SU-DHL-6 (cell line): ENCODE measurements around the gene JPH3.

Experiments
- H2AFZ ChIP-seq: fragments of 200-600 bp; sonication (generic); 2 replicates; pipeline ENCODE4 v1.6.1; 2014; ENCODE audit warnings: low read depth, mild to moderate bottlenecking, moderate library complexity, mixed read lengths, antibody characterized with exemption, low read length; ENCODE audit not compliant: severe bottlenecking
- H3F3A ChIP-seq: fragments of 200-600 bp; shearing (Covaris generic); 2 replicates; pipeline ENCODE4 v1.6.0; 2016; ENCODE audit warnings: antibody characterized with exemption, mild to moderate bottlenecking; ENCODE audit not compliant: insufficient read depth
- H3K27ac ChIP-seq: fragments of 200-600 bp; sonication (generic); 2 replicates; pipeline ENCODE4 v1.5.1; 2016; ENCODE audit warnings: low read depth, mild to moderate bottlenecking, low read length, moderate library complexity, mixed read lengths
- H3K27me3 ChIP-seq: fragments of 200-600 bp; sonication (generic), shearing (Covaris generic); 2 replicates; pipeline ENCODE4 v1.6.0; 2014; ENCODE audit warnings: mild to moderate bottlenecking, low read length
- H3K36me3 ChIP-seq: fragments of 200-600 bp; sonication (generic); 2 replicates; pipeline ENCODE4 v1.6.1; 2014; ENCODE audit warnings: mild to moderate bottlenecking, low read length, mixed read lengths
- H3K4me2 ChIP-seq: fragments of 300-600, 200-600 bp; shearing (Covaris generic), sonication (generic); 2 replicates; pipeline ENCODE4 v1.6.0; 2014; ENCODE audit warnings: low read length, low read depth, mild to moderate bottlenecking; ENCODE audit not compliant: poor library complexity, severe bottlenecking
- H3K4me3 ChIP-seq: fragments of 200-600 bp; sonication (generic); 2 replicates; pipeline ENCODE4 v1.5.1; 2014; ENCODE audit warnings: antibody characterized with exemption, low read length, mild to moderate bottlenecking, mixed read lengths; ENCODE audit not compliant: insufficient read depth, poor library complexity, severe bottlenecking
- H3K79me2 ChIP-seq: fragments of 200-600 bp; sonication (generic); 2 replicates; pipeline ENCODE4 v1.6.1; 2014; ENCODE audit warnings: mild to moderate bottlenecking, low read length, moderate library complexity; ENCODE audit not compliant: insufficient read depth
- H3K9ac ChIP-seq: fragments of 200-600 bp; sonication (generic); 2 replicates; pipeline ENCODE4 v1.7.0; 2014; ENCODE audit warnings: mild to moderate bottlenecking, low read length
- H3K9me2 ChIP-seq: fragments of 200-600 bp; sonication (generic); replicated peaks from 2 replicates; pipeline ENCODE4 v1.6.1; 2014; ENCODE audit warnings: low read length; ENCODE audit not compliant: insufficient read depth
- H3K9me3 ChIP-seq: fragments of 200-600 bp; sonication (generic); 2 replicates; pipeline ENCODE4 v1.6.1; 2014; ENCODE audit warnings: low read length, mixed read lengths; ENCODE audit not compliant: insufficient read depth
- H4K20me1 ChIP-seq: fragments of 200-600 bp; sonication (generic); 2 replicates; pipeline ENCODE4 v1.6.1; 2014; ENCODE audit warnings: low read depth, mild to moderate bottlenecking, antibody characterized with exemption, low read length, moderate library complexity, mixed read lengths
- EZH2phosphoT487 ChIP-seq: fragments of 200-600 bp; sonication (generic), shearing (Covaris generic); conservative IDR thresholded peaks from 2 replicates; pipeline ENCODE4 v1.6.1; 2018; ENCODE audit warnings: mild to moderate bottlenecking, antibody characterized with exemption, low read length, moderate library complexity, mixed read lengths
- TF ChIP-seq, protein P1 (sequence below): fragments of 200-600 bp; sonication (generic); IDR thresholded peaks from one replicate; pipeline ENCODE4 v1.5.1; 2017; ENCODE audit warnings: antibody characterized with exemption, mild to moderate bottlenecking, low read length, moderate library complexity; ENCODE audit not compliant: insufficient read depth, poor library complexity, severe bottlenecking

JPH3 gene

DNA sequence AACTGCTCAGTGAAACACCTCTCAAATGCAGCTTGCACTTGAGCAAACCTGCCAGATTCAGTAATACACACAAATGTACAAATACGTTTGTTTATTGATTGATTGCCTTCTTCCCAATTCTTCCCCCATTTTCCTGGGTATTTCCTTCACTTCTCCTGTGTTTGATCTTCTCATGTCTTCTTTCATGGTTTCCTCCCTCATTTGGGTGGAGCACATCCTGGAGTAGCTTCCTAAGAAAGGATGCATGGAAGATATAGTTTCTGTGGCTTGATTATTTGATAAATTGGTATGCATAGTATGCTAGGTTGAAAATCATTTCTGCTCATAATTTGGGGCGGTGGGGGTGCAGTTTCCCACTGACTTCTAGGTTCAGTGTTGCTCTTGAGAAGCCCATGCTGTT, 28.8 kb downstream of the JPH3 start:
- no peaks in the 10 kb centered on the region for H3K9me3 ChIP-seq
- H3K4me2 ChIP-seq, result no peak overlapping the region
- TF ChIP-seq, protein P1, sequence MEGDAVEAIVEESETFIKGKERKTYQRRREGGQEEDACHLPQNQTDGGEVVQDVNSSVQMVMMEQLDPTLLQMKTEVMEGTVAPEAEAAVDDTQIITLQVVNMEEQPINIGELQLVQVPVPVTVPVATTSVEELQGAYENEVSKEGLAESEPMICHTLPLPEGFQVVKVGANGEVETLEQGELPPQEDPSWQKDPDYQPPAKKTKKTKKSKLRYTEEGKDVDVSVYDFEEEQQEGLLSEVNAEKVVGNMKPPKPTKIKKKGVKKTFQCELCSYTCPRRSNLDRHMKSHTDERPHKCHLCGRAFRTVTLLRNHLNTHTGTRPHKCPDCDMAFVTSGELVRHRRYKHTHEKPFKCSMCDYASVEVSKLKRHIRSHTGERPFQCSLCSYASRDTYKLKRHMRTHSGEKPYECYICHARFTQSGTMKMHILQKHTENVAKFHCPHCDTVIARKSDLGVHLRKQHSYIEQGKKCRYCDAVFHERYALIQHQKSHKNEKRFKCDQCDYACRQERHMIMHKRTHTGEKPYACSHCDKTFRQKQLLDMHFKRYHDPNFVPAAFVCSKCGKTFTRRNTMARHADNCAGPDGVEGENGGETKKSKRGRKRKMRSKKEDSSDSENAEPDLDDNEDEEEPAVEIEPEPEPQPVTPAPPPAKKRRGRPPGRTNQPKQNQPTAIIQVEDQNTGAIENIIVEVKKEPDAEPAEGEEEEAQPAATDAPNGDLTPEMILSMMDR, result no peak
- TF ChIP-seq EZH2phosphoT487, result no peak
- no peak overlapping the region for H3K9ac ChIP-seq
- no peaks in the 10 kb centered on the region for H3K9me2 ChIP-seq
- no peak overlapping the region for H3K4me3 ChIP-seq
- H3K79me2 ChIP-seq, result no peaks in the 10 kb centered on the region
- no peak overlapping the region for H2AFZ ChIP-seq
- H3K27ac ChIP-seq, result no peak overlapping the region
- H4K20me1 ChIP-seq, result no peaks in the 10 kb centered on the region
- H3K36me3 ChIP-seq, result no peaks in the 10 kb centered on the region
- no peaks in the 10 kb centered on the region for H3F3A ChIP-seq
- peaks cover 5% of the 10 kb centered on the region; the same call in 1 of the 2 replicates for H3K27me3 ChIP-seq

DNA sequence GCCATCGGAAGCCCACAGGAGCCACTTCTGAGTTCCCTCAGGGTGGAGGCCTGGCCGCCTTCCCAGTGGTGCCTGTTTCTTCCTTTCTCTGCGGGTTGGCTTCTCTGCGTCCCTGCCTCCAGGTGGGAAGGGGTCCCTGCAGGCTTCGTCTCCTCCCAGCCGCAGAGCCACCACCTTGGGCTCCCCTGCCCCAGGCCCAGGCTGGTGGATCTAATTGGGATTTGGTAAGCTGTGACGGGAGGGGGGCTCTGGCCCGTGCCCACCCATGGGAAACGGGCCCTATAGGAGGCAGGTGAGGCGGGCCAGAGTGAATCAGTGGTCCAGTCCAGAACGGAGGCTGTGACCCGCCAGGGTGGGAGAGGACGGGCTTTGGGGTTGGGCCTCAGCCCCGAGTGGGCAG, 32.1 kb downstream of the JPH3 start:
- H3K27ac ChIP-seq, result no peak overlapping the region
- H3K9ac ChIP-seq, result no peak overlapping the region
- H3K79me2 ChIP-seq, result no peaks in the 10 kb centered on the region
- no peaks in the 10 kb centered on the region for H3K9me3 ChIP-seq
- no peaks in the 10 kb centered on the region for H3K36me3 ChIP-seq
- H4K20me1 ChIP-seq, result no peaks in the 10 kb centered on the region
- TF ChIP-seq, protein P1, result no peak
- no peak for TF ChIP-seq EZH2phosphoT487
- H3K9me2 ChIP-seq, result no peaks in the 10 kb centered on the region
- no peak overlapping the region for H3K4me2 ChIP-seq
- no peak overlapping the region for H2AFZ ChIP-seq
- H3K4me3 ChIP-seq, result no peak overlapping the region
- H3K27me3 ChIP-seq, result peaks cover 5% of the 10 kb centered on the region; the same call in 1 of the 2 replicates
- H3F3A ChIP-seq, result no peaks in the 10 kb centered on the region

DNA sequence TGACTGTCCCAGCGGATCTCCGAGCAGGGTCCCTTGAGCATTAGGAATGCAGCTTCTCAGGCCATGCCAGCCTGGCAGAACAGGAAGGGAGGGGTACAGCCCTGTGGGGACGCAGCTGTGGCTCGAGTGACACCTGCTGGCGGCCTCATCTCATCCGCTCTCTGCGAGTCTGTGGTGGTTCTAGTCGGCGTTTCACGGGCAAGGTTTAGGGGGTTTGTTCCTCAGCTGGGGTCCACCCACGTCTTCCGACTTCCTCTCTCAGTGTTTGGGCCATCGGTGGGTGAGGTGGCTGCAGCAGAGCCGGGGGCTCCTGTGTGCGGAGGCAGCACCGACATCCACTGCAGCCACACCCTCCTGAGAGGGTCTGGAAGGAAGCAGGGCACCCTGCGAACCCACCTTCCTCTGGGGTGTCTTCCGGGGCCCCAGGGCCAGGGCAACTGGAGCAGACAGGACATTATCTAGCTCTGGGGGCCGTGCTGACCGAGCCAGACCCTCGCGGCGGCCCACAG, 33.3 kb downstream of the JPH3 start:
- H3K36me3 ChIP-seq, result no peaks in the 10 kb centered on the region
- H3K79me2 ChIP-seq, result no peaks in the 10 kb centered on the region
- H2AFZ ChIP-seq, result peak overlapping the region; percentile 71
- H3K9ac ChIP-seq, result peak overlapping the region; percentile 47
- H4K20me1 ChIP-seq, result no peaks in the 10 kb centered on the region
- H3F3A ChIP-seq, result no peaks in the 10 kb centered on the region
- H3K9me2 ChIP-seq, result no peaks in the 10 kb centered on the region
- peaks cover 5% of the 10 kb centered on the region; the same call in 1 of the 2 replicates for H3K27me3 ChIP-seq
- TF ChIP-seq, protein P1, result peak; percentile 88
- TF ChIP-seq EZH2phosphoT487, result no peak
- H3K27ac ChIP-seq, result peak overlapping the region; percentile 77
- no peaks in the 10 kb centered on the region for H3K9me3 ChIP-seq
- peak overlapping the region; percentile 7 for H3K4me3 ChIP-seq
- H3K4me2 ChIP-seq, result peak overlapping the region; percentile 47
